GM21529 (cell line): ENCODE data around the gene HNRNPL.
"Not testable (repeated sequence)": the region's sequence is repeated elsewhere in the genome, so short reads cannot be mapped to it uniquely, and the experiment has no call there.

ENCODE experiments used
- ATAC-seq: cut with Tn5 transposase; IDR thresholded peaks from one replicate; pipeline ENCODE4 v1.9.1; 2021; ENCODE audit not compliant: unreplicated experiment

HNRNPL gene

GRCh38 chr19:38803543-38803942 lies 46.2 kb downstream of the HNRNPL start:
- no peak for ATAC-seq

- ATAC-seq = no peak
Measured at GRCh38 chr19:38801359-38802095, 48.3 kb downstream of the HNRNPL start.

- ATAC-seq = no peak
Measured at GRCh38 chr19:38800577-38801347, 49.0 kb downstream of the HNRNPL start.

- no peak for ATAC-seq
Measured at GRCh38 chr19:38799104-38799503, 50.7 kb downstream of the HNRNPL start.

GRCh38 chr19:38797781-38798180 lies 52.0 kb downstream of the HNRNPL start:
- not testable (repeated sequence) for ATAC-seq

GRCh38 chr19:38796154-38796553 lies 53.6 kb downstream of the HNRNPL start:
- no peak for ATAC-seq

- no peak for ATAC-seq
Measured at GRCh38 chr19:38795549-38795948, 54.2 kb downstream of the HNRNPL start.

- no peak for ATAC-seq
Measured at GRCh38 chr19:38793671-38794070, 56.1 kb downstream of the HNRNPL start.

GRCh38 chr19:38793177-38793576 lies 56.6 kb downstream of the HNRNPL start:
- no peak for ATAC-seq

- ATAC-seq = no peak
Measured at GRCh38 chr19:38792250-38793111, 57.3 kb downstream of the HNRNPL start.

- not testable (repeated sequence) for ATAC-seq
Measured at GRCh38 chr19:38791451-38792064, 58.2 kb downstream of the HNRNPL start.

- ATAC-seq = not testable (repeated sequence)
Measured at GRCh38 chr19:38790507-38791403, 59.0 kb downstream of the HNRNPL start.

GRCh38 chr19:38788478-38789243 lies 61.1 kb downstream of the HNRNPL start, which contains the start of gene LGALS7B:
Gene LGALS7B (plus strand): TSS chr19:38789200. CDS start chr19:38789227, 27 bp downstream.
- no peak for ATAC-seq

- no peak for ATAC-seq
Measured at GRCh38 chr19:38786572-38787265, 63.1 kb downstream of the HNRNPL start.
